Activated CD8-positive, alpha-beta memory T cell treated with anti-CD3 and anti-CD28 coated beads for 1 hour (primary cell): ENCODE measurements around the gene OR8I2.
"Not testable (repeated sequence)": the region's sequence is repeated elsewhere in the genome, so short reads cannot be mapped to it uniquely, and the experiment has no call there.

ENCODE experiments used
- DNase-seq, 2 donors: peaks; one replicate each; pipeline ENCODE4 v3.0.0-alpha.2; 2020; ENCODE audit warnings: low read depth in 1 of 2; ENCODE audit errors: extremely low read depth in 1 of 2

Gene OR8I2

DNA sequence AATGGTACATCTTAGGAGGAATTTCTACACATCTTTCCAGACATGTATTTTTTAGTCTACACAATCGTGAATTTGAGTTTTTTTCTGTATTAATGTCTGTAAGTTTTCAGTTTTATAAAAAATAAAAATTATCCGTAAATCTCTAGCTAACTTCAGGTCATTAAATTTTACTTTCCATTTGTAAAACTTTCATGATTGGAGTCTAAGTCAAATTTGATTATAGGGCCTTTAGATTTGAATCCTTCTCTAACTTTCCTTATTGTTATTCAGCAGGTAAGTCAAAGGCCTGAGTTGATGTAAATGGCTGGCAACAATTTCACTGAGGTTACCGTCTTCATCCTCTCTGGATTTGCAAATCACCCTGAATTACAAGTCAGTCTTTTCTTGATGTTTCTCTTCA, at the start of gene OR8I2:
Gene OR8I2 (plus strand): TSS at position 301 of the 400 bp plus-strand sequence. CDS start 0 bp downstream, at position 301.
- DNase-seq = no peak

- no peak for DNase-seq
Observed at GRCh38 chr11:56045538-56045937, 47.6 kb upstream of the OR8I2 start.

- DNase-seq = no peak
Observed at GRCh38 chr11:56048480-56048879, 44.6 kb upstream of the OR8I2 start.

- DNase-seq = no peak
Observed at GRCh38 chr11:56049487-56049886, 43.6 kb upstream of the OR8I2 start.

- not testable (repeated sequence) for DNase-seq
Observed at GRCh38 chr11:56056366-56056765, 36.7 kb upstream of the OR8I2 start.

GRCh38 chr11:56057661-56058237, 35.4 kb upstream of the OR8I2 start:
- not testable (repeated sequence) for DNase-seq

DNA sequence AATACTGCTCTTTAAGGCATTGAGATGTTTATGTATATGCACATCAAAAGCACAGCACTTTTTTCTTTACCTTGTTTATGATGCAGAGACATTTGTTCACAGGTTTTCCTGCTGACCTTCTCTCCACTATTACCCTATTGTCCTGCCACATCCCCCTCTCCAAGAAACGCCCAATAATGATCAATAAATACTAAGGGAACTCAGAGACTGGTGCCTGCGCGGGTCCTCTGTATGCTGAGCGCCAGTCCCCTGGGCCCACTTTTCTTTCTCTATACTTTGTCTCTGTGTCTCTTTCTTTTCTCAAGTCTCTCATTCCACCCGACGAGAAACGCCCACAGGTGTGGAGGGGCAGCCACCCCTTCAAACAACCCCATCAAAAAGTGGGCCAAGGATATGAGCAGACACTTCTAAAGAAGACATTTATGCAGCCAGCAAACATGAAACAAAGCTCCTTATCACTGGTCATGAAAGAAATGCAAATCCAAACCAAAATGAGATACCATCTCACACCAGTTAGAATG, 34.8 kb upstream of the OR8I2 start:
- DNase-seq = not testable (repeated sequence)

- no peak for DNase-seq
Observed at GRCh38 chr11:56066980-56067379, 26.1 kb upstream of the OR8I2 start.

DNA sequence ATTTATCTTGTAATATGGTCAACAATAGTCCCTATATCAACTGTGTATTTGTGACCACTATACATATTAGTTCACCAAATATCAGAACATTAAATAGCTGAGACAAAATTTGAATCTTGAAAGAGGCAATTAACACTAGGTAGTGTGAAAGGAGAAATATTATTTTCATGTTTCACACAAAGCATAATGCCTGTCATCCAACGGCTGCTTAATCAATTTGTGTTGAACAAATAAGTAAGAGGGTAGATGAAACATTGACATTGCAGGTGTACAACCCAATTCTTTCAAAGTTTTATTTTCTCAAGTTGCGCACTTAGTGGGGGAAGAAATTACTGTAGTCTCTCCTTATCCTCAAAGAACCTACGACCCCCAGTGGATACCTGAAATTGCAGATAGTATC, 3.4 kb upstream of the OR8I2 start:
- DNase-seq = no peak

- DNase-seq = no peak
Observed at GRCh38 chr11:56103210-56103737, 10.2 kb downstream of the OR8I2 start, which contains the start of gene OR8H2. Gene OR8H2 (plus strand): TSS chr11:56103687. CDS start chr11:56105043, 1,356 bp downstream.

- no peak for DNase-seq
Observed at GRCh38 chr11:56122073-56122472, 29.0 kb downstream of the OR8I2 start, which contains the start of gene OR8H3. Gene OR8H3 (plus strand): TSS chr11:56122373. CDS start chr11:56122373, 0 bp downstream.

GRCh38 chr11:56140151-56140661, 47.1 kb downstream of the OR8I2 start, which contains the start of gene OR8J3:
Gene OR8J3 (minus strand): TSS chr11:56140201. CDS start chr11:56137718, 2,483 bp downstream.
- no peak for DNase-seq

- not testable (repeated sequence) for DNase-seq
Observed at GRCh38 chr11:56143681-56144080, 50.6 kb downstream of the OR8I2 start.
